GM21526 (cell line): ENCODE measurements around the gene SMARCD3.

Experiments
- ATAC-seq: cut with Tn5 transposase; IDR thresholded peaks from one replicate; pipeline ENCODE4 v1.9.1; 2021; ENCODE audit warnings: moderate library complexity; ENCODE audit not compliant: unreplicated experiment, low FRiP score

Gene SMARCD3

GRCh38 chr7:151215396-151215795 lies 33.1 kb downstream of the SMARCD3 start:
- ATAC-seq, result no peak

- ATAC-seq, result no peak
These were observed 34.7 kb downstream of the SMARCD3 start for GRCh38 chr7:151213826-151214225.

- no peak for ATAC-seq
These were observed 35.9 kb downstream of the SMARCD3 start for GRCh38 chr7:151212626-151213025.

- no peak for ATAC-seq
These were observed 37.2 kb downstream of the SMARCD3 start for GRCh38 chr7:151211155-151211772.

GRCh38 chr7:151210087-151210854 lies 38.2 kb downstream of the SMARCD3 start, which contains the start of gene H2BK1:
TSS of gene H2BK1 (minus strand) at chr7:151210488. CDS start at chr7:151210318, 170 bp downstream.
- no peak for ATAC-seq

- no peak for ATAC-seq
These were observed 38.9 kb downstream of the SMARCD3 start for GRCh38 chr7:151209588-151209987.

GRCh38 chr7:151208253-151208862 lies 40.1 kb downstream of the SMARCD3 start:
- ATAC-seq, result no peak

- no peak for ATAC-seq
These were observed 40.7 kb downstream of the SMARCD3 start for GRCh38 chr7:151207804-151208203.

GRCh38 chr7:151207315-151207714 lies 41.2 kb downstream of the SMARCD3 start:
- ATAC-seq, result no peak

GRCh38 chr7:151206914-151207313 lies 41.6 kb downstream of the SMARCD3 start:
- ATAC-seq, result no peak

GRCh38 chr7:151205730-151206129 lies 42.8 kb downstream of the SMARCD3 start:
- no peak for ATAC-seq

- ATAC-seq, result no peak
These were observed 44.0 kb downstream of the SMARCD3 start for GRCh38 chr7:151204383-151205032.

- ATAC-seq, result no peak
These were observed 45.7 kb downstream of the SMARCD3 start for GRCh38 chr7:151202836-151203235.

- ATAC-seq, result no peak
These were observed 46.7 kb downstream of the SMARCD3 start for GRCh38 chr7:151201751-151202150.

GRCh38 chr7:151201344-151201743 lies 47.1 kb downstream of the SMARCD3 start:
- no peak for ATAC-seq

GRCh38 chr7:151198945-151199848 lies 49.3 kb downstream of the SMARCD3 start:
- no peak for ATAC-seq

GRCh38 chr7:151197932-151198331 lies 50.6 kb downstream of the SMARCD3 start:
- no peak for ATAC-seq

GRCh38 chr7:151195616-151196450 lies 52.7 kb downstream of the SMARCD3 start:
- no peak for ATAC-seq

- ATAC-seq, result no peak
These were observed 54.3 kb downstream of the SMARCD3 start for GRCh38 chr7:151194188-151194587.
